GM12875 (cell line): ENCODE results near the gene ACSS1.
"Not testable (repeated sequence)": the region's sequence is repeated elsewhere in the genome, so short reads cannot be mapped to it uniquely, and the experiment has no call there.

Experiments
- H3K4me3 ChIP-seq: one replicate; pipeline ENCODE4 v1.5.1; 2011; ENCODE audit warnings: low read depth, low read length, control low read depth
- TF ChIP-seq, protein P1 (sequence below): IDR thresholded peaks from 2 replicates; pipeline ENCODE4 v1.5.1; 2011; ENCODE audit warnings: low read depth, mild to moderate bottlenecking, control low read depth, inconsistent platforms, low read length, moderate library complexity, borderline replicate concordance; ENCODE audit not compliant: insufficient read depth

The ACSS1 gene

DNA sequence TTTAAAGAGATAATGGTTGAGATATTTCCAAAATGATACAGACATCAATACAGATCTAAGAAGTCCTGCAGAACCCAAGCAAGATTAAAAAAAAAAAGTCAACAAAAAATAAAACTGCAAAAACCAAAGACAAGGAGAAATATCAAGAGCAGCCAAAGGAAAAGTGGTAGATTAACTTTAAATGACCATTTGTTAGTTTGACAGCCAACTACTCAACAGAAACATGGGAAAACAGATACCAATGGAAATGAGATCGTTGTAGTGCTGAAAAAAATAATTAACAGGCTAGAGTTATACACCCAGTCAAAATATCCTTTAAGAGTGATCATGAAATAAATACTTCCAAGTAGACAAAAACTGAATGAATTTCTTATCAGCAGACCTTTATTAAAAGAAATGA, 54.9 kb downstream of the ACSS1 start:
- H3K4me3 ChIP-seq: no peak overlapping the region
- TF ChIP-seq, protein P1, sequence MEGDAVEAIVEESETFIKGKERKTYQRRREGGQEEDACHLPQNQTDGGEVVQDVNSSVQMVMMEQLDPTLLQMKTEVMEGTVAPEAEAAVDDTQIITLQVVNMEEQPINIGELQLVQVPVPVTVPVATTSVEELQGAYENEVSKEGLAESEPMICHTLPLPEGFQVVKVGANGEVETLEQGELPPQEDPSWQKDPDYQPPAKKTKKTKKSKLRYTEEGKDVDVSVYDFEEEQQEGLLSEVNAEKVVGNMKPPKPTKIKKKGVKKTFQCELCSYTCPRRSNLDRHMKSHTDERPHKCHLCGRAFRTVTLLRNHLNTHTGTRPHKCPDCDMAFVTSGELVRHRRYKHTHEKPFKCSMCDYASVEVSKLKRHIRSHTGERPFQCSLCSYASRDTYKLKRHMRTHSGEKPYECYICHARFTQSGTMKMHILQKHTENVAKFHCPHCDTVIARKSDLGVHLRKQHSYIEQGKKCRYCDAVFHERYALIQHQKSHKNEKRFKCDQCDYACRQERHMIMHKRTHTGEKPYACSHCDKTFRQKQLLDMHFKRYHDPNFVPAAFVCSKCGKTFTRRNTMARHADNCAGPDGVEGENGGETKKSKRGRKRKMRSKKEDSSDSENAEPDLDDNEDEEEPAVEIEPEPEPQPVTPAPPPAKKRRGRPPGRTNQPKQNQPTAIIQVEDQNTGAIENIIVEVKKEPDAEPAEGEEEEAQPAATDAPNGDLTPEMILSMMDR: no peak

DNA sequence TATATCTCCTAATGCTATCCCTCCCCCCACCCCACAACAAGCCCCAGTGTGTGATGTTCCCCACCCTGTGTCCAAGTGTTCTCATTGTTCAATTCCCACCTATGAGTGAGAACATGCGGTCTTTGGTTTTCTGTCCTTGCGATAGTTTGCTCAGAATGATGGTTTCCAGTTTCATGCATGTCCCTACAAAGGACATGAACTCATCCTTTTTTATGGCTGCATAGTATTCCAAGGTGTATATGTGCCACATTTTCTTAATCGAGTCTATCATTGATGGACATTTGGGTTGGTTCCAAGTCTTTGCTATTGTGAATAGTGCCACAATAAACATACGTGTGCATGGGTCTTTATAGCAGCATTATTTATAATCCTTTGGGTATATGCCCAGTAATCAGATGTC, 56.6 kb downstream of the ACSS1 start:
- H3K4me3 ChIP-seq: not testable (repeated sequence)

DNA sequence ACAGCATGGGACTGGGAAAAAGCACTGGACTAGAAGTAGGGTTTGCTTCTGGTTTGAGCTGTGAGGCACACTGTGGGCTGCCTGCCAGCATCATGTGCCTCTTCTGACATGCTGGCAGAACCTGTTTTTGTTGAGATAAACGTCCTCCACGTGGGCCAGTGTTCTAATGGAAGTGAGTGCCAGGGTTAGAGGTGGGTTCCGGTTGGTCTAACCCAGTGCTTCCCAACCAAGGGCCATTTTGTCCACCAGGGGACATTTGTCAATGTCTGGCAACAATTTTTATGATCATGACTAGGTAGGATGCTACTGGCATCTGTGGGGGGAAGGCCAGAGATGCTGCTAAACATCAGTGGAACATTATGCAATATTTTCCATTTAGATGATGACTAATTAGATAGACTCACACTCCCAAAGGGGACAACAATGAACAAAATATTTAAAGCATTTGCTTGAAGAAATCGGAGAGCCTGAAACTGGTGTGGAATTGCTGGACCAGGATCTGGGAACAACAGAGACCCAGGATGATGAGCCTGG, 57.6 kb downstream of the ACSS1 start:
- TF ChIP-seq, protein P1: no peak
- H3K4me3 ChIP-seq: no peak overlapping the region

DNA sequence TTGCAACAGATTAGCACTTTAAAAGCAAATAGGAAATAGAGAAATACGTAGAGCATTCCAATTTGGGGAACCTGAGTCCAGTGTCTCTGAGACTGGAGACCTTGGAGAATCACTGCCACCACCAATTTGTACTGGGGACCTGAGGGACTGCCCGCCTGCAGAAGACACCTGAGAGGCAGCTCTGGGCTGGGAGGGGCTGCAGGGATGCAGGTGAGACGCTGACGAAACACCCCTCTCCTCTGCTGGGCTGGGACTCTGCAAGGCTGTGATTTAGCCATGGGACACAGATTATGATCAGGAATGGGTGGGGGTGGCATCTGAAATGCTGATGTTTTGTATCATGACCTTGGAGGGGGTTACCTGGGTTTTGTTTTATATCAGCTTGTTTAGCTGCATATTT, 58.4 kb downstream of the ACSS1 start:
- no peak overlapping the region for H3K4me3 ChIP-seq
- TF ChIP-seq, protein P1: no peak

DNA sequence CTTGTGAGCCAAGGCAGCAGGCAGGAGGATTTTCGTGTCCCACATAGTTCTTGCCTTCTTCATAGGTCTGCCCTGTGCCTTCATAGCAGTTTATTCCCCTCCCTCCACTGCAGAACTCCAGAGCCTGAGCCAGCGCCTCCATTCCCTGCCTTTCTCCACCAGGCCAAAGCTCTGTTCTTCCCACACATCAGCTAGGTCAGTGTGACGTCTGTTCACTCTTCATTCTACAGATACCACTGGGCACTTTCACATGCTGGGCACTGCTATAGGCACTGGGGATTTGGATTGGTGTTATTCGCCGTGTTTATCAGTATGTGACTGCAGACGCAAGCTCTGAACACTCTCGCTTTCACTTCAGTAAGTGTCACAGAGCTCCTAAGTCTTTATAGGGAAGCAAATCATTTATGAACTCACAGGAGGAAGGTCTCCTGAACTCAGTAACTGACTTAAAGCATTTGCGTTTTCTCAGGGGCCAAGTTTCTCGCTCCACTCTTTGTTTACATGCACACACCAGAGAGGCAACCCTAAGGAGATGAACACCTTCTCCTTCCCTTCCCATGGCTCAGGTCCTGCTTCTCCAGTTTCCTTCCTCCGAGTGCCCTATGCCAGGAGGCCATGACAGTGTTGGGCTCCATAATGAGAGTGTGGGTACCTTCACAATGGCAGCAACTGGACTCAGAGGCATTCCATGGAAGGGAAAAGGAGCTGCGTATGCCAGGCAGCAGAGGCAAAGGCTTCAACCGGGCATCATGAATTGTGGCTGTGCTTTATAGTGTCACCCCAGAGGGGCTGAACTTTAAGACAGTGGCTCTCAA, 59.1 kb downstream of the ACSS1 start:
- TF ChIP-seq, protein P1: no peak
- H3K4me3 ChIP-seq: no peak overlapping the region

DNA sequence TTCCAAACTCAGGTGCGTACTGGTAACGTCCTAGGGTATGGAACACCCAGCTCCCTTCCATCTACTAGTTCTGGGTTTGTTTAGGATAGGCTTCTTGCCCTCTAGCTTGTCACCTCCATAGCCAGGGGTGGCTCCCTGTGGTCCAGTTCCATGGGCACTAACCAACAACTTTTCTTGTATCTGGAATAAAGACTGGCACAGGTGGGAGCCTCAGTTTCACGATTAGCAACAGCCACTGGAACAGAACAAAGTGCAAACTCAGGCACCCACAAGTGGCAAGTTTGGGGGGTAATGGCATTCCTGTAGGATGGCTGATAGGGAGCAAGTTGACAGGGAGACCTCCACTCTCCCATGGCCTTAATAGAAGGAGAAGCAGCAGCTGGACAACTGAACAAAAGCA, 59.8 kb downstream of the ACSS1 start:
- no peak overlapping the region for H3K4me3 ChIP-seq
- TF ChIP-seq, protein P1: no peak

DNA sequence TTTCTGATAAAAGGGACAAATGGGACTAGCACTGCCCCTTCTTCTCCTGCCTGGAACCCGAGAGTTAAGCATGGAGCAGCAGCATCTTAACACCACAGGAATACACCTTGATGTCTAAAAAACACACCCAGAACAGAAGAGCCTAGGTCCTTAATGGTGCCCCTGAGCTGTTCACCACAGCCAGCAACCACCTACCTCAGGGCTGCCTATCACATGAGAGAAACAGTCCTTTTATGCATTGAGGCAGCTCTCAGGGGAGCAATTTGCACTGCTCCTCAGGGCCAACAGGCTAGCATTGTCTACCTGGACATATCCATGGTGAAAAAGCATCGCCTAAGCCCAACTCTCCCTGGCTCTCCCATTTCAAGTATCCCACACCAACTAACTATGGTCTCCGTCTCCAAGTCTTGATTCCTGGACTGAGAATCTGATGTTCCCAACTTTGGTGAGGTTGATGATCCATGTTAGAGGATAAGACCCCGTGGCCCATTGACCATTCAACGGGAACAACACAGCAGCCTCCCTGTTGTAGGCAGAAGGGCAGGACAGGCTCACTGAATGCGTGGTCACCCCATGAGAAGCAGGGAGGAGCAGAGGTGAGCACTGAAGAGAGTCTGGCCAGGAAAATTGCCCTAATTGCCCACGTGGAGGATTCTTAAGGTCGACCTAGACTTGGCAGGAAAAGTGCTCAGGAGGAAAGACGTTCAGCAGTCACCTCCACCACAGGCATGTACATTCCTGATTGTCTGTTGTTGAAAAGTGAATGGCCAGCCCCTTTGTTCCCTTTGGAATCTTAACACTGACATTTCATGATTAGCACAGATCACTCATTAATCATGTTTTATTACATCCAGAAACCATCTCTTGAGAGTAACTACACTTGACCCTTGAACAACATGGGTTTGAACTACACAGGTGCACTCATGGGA, 61.2 kb downstream of the ACSS1 start:
- TF ChIP-seq, protein P1: no peak
- H3K4me3 ChIP-seq: no peak overlapping the region
